Endometrial microvascular endothelial cells (primary cell): ENCODE results near the gene DCAF11. TPM values are rescaled to one million over a fixed set of nuclear protein-coding genes. Genes with fewer than 3 reads are reported as not detected.

Source experiments
- in situ Hi-C: cut with HindIII; loops from 2 replicates; pipeline ENCODE4 v1.10.0; 2017; ENCODE audit warnings: low sequenced_read_pairs, low pct_unique_long_range_greater_than_20kb; ENCODE audit errors: inconsistent ontology term
- total RNA-seq: library from RNA; depleted of rRNA; stranded (reverse); fragments of >200 nt; gene quantifications from one replicate; pipeline ENCODE4 v1.2.3, GENCODE V29; 2015; ENCODE audit errors: inconsistent ontology term

DCAF11 gene
- total RNA-seq, 1 donor from 2014 or later: 52.4 TPM

- in situ Hi-C loops: no loop called here
Measured at GRCh38 chr14:24113379-24113800, 1.2 kb upstream of the DCAF11 start.

- in situ Hi-C loops: no loop called here
Measured at GRCh38 chr14:24113801-24114531, 611 bp upstream of the DCAF11 start.

GRCh38 chr14:24115422-24116127 lies 998 bp downstream of the DCAF11 start:
- in situ Hi-C loops: no loop called here

GRCh38 chr14:24116128-24116814 lies 1.7 kb downstream of the DCAF11 start:
- in situ Hi-C loops: no loop called here

- in situ Hi-C loops: no loop called here
Measured at GRCh38 chr14:24117179-24117578, 2.6 kb downstream of the DCAF11 start.

GRCh38 chr14:24119691-24120090 lies 5.1 kb downstream of the DCAF11 start:
- in situ Hi-C loops: no loop called here

GRCh38 chr14:24121210-24121609 lies 6.6 kb downstream of the DCAF11 start:
- in situ Hi-C loops: no loop called here

GRCh38 chr14:24122416-24122815 lies 7.8 kb downstream of the DCAF11 start:
- in situ Hi-C loops: no loop called here

- in situ Hi-C loops: no loop called here
Measured at GRCh38 chr14:24122898-24123297, 8.3 kb downstream of the DCAF11 start.

- in situ Hi-C loops: no loop called here
Measured at GRCh38 chr14:24123424-24124417, 9.1 kb downstream of the DCAF11 start.

GRCh38 chr14:24126939-24127338 lies 12.4 kb downstream of the DCAF11 start:
- in situ Hi-C loops: no loop called here

GRCh38 chr14:24127673-24128072 lies 13.1 kb downstream of the DCAF11 start:
- in situ Hi-C loops: no loop called here

GRCh38 chr14:24129410-24129998 lies 14.9 kb downstream of the DCAF11 start:
- in situ Hi-C loops: no loop called here

GRCh38 chr14:24130380-24130716 lies 15.8 kb downstream of the DCAF11 start, which contains the start of gene FITM1:
Gene FITM1 (plus strand): TSS chr14:24130659. CDS start chr14:24131564, 905 bp downstream.
- in situ Hi-C loops: no loop called here

- in situ Hi-C loops: no loop called here
Measured at GRCh38 chr14:24130717-24131548, 16.4 kb downstream of the DCAF11 start.

GRCh38 chr14:24131549-24131966 lies 17.0 kb downstream of the DCAF11 start:
- in situ Hi-C loops: no loop called here

- in situ Hi-C loops: no loop called here
Measured at GRCh38 chr14:24132061-24132685, 17.6 kb downstream of the DCAF11 start.
